C4-2B (cell line): Measurements from ENCODE around the gene SUSD1.

ENCODE experiments used
- H3K27ac ChIP-seq: fragments of 450-650 bp; 2 replicates; pipeline ENCODE4 v1.5.1; 2017
- ZFX ChIP-seq: fragments of 450-650 bp; IDR thresholded peaks from 2 replicates; pipeline ENCODE4 v1.6.1; 2017
- TF ChIP-seq, protein P1 (sequence below): fragments of 450-650 bp; conservative IDR thresholded peaks from 2 replicates; pipeline ENCODE4 v1.5.1; 2017; ENCODE audit warnings: mild to moderate bottlenecking

SUSD1 gene

DNA sequence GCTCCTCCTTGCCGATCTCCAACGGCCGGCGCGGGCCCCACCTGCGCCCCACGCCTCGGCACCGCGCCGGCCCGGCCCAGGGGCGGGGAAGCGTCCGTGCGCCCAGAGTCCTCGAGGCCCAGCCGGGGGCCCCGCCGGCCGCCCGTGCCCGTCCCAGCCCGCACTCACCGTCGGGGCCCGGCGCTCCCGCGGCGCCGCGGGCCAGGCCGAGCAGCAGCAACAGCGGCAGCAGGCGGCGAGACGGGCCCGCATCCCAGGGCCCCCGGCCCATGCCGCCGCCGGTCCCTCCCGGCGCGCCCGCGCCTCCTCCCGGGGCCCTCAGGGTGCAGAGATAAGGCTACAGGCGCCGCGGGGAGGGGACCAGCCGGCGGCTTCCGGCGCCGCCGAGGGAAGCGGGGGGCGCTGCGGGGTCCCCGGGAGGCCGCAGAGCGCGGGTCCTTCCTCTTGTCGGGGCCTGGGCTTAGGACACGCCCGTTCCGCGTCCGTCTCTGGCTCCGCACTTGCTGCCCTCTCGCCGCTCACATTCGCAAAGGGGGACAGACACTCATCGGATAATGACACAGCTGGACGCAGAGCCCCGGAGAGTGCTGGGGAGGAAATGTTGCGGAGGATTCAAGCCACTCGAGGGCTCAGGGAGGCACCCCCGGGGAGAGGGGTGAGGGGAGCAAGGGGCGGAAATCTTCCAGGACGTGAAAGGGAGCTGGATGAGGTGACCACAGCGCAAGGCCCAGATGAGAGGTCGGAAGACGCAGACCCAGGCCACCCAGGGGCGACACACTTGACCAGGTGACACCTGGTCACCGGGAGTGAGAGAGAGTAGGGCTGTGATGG is at the start of gene SUSD1:
TSS of gene SUSD1 (minus strand) at position 333 of the 831 bp plus-strand sequence. CDS start at position 271, 62 bp downstream.
- H3K27ac ChIP-seq = peak within 1 kb of the TSS; percentile 64
- TF ChIP-seq ZFX = peak; percentile 88
- TF ChIP-seq, protein P1, sequence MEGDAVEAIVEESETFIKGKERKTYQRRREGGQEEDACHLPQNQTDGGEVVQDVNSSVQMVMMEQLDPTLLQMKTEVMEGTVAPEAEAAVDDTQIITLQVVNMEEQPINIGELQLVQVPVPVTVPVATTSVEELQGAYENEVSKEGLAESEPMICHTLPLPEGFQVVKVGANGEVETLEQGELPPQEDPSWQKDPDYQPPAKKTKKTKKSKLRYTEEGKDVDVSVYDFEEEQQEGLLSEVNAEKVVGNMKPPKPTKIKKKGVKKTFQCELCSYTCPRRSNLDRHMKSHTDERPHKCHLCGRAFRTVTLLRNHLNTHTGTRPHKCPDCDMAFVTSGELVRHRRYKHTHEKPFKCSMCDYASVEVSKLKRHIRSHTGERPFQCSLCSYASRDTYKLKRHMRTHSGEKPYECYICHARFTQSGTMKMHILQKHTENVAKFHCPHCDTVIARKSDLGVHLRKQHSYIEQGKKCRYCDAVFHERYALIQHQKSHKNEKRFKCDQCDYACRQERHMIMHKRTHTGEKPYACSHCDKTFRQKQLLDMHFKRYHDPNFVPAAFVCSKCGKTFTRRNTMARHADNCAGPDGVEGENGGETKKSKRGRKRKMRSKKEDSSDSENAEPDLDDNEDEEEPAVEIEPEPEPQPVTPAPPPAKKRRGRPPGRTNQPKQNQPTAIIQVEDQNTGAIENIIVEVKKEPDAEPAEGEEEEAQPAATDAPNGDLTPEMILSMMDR = no peak

DNA sequence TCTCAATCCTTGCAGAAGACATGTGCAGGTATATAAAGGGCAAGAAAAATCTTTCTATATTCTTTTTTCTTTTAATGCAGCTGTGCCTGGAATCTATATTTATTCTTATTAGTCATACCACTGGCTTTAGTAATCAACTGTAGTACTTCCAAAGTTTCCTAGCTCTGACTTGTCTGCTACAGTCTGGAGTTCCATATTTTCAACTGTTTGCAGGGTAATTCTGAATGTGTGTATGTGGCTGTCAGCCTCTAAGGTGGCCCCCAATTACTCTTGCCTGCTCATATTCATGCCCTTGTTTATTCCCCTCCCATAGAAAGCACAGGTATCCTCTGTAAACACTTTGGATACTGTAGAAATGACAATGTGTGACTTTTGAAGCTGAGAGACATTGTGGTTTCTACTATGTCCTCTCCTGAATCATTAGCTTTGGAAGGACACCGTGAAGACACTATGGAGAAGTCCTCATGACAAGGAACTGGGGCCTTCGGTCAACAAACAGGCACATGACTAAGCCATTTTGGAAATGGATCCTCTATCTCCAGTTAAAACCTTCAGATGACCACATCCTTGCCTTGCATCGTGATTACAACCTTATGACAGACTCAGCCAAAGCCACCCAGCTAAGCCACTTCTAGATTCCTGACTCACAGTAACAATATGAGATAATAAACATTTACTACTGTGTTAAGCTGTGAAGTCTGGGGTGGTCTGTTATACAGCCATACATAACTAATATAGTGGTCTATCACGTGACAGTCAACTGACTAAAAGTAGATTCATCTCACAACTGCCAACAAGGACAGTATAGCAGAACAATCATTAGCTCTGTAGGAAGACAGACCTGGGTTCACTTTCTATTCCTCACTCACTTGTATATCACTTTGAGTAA is 49.5 kb upstream of the SUSD1 start:
- H3K27ac ChIP-seq = no peak overlapping the region
- TF ChIP-seq ZFX = no peak
- TF ChIP-seq, protein P1 = no peak

DNA sequence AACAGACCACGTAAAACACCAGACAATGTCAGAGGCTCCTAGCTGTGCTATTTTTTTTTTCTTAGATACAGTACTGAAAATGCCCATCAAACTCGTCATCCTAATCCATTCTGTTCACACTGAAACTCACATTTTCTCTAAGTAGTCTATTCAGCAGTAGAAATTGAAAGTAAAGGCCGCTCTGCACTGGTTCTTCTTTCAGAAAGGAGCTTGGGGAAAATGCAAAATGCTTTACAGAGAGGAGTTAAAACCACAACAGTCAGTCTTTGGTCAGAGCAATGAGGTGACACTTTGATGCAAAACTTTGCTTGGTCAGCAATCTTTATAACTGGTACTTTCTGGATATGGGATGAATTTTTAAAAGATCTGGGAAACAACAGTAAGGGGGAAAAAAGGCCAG is 43.8 kb upstream of the SUSD1 start:
- TF ChIP-seq, protein P1 = no peak
- no peak for TF ChIP-seq ZFX
- no peak overlapping the region for H3K27ac ChIP-seq

DNA sequence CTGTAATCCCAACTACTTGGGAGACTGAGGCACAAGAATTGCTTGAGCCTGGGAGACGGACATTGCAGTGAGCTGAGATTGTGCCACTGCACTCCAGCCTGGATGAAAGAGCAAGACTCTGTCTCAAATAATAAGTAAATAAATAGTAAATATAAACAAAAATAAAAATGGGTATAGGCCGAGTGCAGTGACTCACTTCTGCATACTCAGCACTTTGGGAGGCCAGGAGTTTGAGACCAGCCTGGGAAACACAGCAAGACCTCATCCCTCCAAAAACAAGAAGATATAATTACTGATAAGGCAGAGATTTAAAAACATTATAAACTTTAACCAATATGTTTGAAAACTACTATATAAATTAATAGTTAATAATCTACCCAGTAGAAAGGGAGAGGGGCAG is 37.8 kb upstream of the SUSD1 start:
- TF ChIP-seq, protein P1 = no peak
- no peak for TF ChIP-seq ZFX
- H3K27ac ChIP-seq = no peak overlapping the region

DNA sequence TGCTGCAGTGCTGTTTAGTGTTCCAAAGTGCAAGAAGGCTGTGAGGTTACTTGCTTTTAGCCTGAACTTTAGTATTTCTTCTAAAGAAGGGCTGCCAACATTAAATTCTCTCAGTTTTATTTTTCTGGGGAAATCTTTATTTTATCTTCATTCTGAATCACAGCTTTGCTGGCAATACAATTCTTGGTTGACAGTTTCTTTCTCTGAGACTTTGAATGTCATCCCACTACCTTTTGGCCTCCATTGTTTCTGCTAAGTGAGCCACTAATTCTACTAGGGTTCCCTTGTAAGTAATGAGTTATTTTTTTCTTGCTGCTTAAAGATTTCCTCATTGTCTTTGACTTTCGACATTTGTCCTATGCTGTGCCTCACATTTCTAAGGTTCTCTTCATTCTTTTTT is 32.4 kb upstream of the SUSD1 start:
- no peak for TF ChIP-seq ZFX
- TF ChIP-seq, protein P1 = no peak

DNA sequence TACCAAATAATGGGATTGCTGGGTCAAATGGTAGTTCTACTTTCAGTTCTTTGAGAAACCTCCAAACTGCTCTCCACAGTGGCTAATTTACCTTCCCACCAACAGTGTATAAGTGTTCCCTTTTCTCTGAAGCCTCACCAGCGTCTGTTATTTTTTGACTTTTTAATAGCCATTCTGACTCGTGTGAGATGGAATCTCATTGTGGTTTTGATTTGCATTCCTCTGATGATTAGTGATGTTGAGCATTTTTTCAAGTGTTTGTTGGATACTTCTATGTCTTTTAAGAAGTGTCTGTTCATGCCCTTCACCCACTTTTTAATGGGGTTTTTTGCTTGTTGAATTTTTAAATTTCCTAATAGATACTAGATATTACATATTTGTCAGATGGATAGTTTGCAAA is 28.4 kb upstream of the SUSD1 start:
- no peak overlapping the region for H3K27ac ChIP-seq
- TF ChIP-seq, protein P1 = no peak
- TF ChIP-seq ZFX = no peak

More for the DNA sequence above, 32.4 kb upstream of the SUSD1 start:
- H3K27ac ChIP-seq = no peak overlapping the region

DNA sequence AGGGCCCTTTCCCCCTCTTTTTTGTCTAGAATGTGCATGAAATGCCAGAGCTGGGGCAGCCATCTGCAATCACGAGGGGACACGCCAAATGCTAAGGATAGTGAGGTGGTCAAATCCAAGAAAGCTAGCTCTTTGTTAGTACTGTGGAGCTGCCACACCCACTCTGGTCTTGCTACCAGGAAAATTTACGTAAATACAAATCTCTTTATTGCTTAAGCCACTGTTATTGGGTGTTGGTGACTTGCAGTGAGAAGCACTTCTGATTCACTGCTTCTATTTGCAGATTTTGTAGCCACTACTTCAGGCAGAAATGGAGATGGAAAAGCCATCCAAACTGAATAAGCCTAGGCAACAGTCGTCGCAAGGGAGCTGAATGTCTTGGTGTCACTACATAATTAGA is 25.6 kb upstream of the SUSD1 start:
- TF ChIP-seq, protein P1 = no peak
- no peak for TF ChIP-seq ZFX
- no peak overlapping the region for H3K27ac ChIP-seq
